T-helper 22 cell (primary cell): Measurements from ENCODE around the gene ESPNL.

ENCODE experiments used
- DNase-seq: peaks from one replicate; pipeline ENCODE4 v3.0.0-alpha.2; 2020; ENCODE audit warnings: low read depth

The ESPNL gene

DNA sequence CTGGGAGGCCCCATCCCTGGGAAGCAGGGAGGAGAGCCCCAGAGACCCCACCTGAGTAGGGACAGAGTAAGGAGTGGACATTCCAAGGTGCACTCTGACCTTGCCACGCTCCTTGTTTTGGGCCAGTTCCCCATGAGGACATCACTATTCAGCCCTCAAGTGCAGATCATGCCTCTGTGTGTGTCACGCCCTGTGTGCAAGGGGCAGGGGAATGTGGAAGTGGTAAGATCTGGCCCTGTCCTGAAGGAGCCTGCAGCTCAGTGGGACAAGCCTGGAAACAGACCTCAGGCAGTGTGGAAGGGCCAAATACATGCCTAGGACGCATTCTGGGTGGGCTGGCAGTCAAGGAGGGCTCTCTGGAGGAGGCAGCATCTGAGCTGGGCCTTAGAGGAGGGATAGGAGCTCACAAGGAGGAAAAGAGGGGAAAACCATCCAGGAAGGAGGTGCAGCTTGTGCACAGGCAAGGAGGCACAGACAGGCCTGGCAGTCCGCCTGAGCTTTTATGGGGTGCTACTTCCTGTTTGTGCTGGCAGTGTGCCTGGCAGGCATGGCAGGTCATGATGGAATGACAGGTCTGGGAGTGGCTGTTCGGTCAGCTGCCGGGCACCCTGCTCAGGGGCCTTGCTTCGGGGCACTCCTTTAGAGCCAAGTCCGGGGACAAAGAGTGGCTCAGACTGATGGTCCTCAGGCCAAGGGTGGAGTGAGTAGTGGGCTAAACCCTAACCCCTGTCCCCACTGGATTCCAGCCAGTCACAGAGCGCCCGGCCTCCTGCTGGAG lies 41.6 kb downstream of the ESPNL start:
- DNase-seq: no peak

GRCh38 chr2:238142382-238143205 lies 42.5 kb downstream of the ESPNL start:
- DNase-seq: no peak

GRCh38 chr2:238143239-238143951 lies 43.3 kb downstream of the ESPNL start:
- no peak for DNase-seq

DNA sequence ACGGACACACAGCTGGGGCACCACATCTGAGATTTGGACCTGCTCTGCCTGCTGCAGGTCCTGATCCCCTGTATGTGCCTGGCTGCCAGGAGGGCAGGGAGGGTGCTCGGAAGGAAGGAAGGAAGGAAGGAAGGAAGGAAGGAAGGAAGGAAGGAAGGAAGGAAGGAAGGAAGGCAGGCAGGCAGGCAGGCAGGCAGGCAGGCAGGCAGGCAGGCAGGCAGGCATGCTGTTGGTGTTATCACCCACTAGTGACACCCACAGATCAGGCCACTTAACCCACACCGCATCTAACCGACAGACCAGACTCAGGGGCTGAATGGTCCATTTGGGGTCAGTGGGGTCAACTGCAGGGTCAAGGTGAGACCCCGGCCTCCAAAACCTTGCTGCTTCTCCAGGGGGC lies 44.1 kb downstream of the ESPNL start:
- DNase-seq: no peak

GRCh38 chr2:238145046-238145445 lies 44.9 kb downstream of the ESPNL start:
- no peak for DNase-seq

- DNase-seq: no peak
These were observed 45.7 kb downstream of the ESPNL start for GRCh38 chr2:238145851-238146250.

GRCh38 chr2:238146884-238147544 lies 46.9 kb downstream of the ESPNL start:
- no peak for DNase-seq

- no peak for DNase-seq
These were observed 48.8 kb downstream of the ESPNL start for GRCh38 chr2:238148981-238149380.

DNA sequence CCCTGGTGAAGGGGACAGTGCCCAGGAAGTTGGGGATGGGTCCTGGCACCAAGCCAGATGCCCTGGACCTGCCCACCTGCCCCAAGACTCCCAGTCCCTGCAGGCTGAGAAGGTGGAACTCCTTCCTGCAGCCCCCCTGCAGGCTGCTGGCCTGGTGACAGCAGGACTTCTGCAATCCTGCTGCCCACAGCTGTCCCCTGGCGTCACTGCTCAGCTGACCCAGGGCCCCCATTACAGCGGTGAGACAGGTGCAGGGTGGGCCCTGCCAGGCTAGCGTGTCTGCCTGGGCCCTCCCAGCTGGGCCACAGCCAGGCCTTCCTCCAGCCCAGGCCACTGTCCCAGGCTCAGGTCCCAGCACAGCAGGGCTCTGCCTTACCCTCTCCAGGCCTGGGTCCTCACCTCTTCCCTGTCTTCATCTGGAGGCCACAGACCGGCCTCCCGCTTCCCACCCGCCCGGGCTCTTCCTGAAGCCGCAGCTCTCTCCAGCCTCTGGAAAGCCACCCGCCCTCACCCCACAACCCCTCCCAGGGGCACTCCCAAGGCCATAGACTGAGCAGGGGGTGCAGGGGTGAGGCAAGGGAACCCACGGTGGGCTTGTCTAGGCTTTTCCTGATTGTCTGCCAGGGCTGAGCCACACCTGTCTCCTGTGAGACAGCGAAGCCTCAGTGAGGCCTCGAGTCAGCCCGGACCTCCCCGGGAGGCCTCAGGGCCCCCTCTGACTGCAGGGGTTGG lies 49.9 kb downstream of the ESPNL start:
- DNase-seq: no peak

- no peak for DNase-seq
These were observed 50.5 kb downstream of the ESPNL start for GRCh38 chr2:238150686-238151085.

DNA sequence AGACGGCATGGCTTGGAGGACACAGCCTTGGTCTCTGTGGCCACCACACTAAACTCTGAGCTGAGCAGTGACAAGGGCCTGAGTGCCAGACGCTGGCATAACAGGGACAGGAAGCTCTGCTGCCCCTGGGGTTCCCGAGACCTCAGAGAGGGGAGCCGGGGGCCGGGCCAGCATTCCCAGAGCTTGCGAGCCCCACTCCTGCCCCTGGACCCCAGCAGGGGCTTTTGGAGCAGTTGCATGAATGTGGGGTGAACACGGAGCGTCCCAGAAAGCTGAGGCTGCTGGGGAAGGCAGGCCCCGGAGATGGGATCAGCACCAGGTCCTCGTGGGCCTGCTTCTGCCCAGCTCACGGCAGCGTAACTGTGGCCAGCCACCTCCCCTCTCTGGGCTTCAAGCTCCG lies 51.1 kb downstream of the ESPNL start:
- DNase-seq: no peak

DNA sequence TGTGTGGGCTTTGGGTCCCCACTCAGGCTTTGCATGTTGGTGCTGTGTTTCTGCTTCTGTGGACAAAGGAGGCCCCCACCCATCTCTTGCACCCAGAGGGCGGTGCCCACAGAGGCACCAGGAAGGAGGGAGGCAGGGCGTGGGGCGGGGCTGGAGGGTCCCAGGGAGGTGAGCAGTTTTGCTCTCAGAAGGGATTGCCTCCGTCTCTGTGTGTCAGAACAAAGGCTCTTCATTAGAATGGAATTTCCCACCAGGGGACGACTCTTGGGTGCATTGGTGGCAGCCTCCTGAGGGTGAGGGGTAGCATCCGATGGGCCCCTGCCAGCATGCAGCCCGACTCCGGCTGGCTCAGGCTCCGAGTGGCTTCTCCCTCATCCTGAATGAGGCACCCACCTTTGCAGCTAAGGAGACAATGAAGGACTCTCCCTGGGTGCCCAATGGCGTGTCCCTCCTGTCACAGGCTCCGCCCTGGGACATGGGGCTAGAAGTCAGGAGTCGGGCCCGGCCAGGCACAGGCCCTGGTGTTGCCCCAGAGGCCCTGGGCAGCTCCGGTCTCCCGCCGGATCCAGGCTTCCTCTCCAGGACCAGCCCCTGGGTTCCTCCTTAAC lies 51.6 kb downstream of the ESPNL start:
- DNase-seq: no peak

DNA sequence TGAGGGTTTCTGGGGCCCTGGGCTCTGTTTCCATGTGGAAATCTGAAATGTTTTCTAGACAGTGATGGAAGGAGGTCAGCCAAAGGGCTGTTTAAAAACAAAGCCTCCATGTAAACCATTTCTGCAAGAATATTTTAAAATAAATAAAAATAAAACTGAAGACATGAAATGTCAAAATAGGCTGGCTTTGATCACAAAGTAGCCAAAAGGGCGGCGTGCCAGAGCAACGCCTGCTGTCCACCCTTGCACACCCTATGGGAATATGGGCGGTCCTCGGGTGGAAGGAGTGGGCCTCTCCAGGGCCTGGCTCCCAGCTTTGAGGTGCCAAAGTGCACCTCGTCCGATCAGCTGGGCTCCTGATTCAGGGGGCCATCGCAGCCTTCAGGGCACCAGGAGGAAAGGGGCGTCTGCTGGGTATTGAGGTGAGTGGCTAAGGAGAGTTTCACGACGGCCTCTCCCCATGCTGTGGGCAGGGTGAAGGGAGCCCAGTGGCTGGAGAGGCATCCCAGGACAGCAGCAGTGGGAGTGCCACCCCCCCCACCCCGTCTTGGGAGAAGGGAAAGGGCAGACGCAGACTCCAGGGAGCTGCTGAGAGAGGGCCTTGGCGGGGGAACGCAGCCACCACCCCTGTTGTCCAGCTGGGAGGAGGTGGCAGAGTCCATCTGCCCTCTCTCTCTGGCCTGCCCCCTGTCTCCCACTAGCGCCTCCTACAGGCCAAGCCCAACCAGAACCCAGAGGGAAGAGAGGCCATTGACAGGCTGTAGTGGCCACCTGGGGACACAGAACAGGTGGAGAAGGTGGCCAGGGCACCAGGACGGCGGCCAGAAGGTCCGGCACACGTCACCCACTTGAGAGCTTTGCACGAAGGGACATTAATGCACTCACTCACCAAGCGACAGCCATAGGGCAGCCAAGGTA lies 52.9 kb downstream of the ESPNL start:
- no peak for DNase-seq

- no peak for DNase-seq
These were observed 54.4 kb downstream of the ESPNL start for GRCh38 chr2:238154570-238154969.

GRCh38 chr2:238155051-238155760 lies 55.1 kb downstream of the ESPNL start:
- no peak for DNase-seq

DNA sequence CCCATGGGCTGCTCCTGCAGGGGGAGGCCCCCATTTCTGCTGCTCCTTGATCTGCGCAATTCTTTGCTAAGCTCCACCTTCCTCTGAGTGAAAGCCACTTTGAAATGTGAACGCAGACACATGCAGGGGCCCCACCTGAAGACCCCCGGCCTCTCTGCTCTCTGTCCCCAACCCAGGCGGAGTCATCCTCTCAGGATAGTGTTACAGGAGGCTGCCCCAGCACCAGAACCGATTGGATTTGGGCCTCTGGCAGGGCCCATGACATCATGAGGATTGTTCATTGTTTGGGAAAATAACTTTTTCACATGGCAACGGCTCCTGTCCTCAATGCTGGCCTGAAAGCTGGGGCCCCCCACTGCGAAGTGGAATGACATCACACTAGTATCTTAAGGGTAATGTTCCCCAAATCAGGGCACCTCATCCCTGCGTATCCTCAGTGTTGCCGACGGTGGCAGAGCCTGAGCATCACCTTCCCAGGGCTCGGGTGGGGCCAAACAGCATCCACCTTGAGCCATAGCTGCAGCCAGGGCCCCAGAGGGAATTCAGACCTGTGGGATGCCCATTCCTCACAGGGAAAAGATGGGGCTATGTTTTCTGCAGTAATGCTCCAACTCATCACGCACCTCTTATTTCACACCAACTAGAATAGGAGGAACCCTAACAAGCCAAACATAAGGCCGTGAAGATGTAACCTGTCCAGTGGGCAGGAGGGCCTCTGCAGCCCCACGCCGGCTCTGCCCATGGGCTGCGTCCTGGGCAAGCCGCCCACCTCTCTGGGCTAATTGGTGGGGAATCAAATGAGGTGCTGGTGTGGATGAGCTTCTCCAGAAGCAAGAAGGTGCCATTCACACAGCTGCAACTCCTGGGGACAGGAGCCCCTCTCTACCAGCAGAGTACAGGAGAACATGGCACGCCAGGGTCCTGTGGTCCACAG lies 55.9 kb downstream of the ESPNL start:
- DNase-seq: no peak

DNA sequence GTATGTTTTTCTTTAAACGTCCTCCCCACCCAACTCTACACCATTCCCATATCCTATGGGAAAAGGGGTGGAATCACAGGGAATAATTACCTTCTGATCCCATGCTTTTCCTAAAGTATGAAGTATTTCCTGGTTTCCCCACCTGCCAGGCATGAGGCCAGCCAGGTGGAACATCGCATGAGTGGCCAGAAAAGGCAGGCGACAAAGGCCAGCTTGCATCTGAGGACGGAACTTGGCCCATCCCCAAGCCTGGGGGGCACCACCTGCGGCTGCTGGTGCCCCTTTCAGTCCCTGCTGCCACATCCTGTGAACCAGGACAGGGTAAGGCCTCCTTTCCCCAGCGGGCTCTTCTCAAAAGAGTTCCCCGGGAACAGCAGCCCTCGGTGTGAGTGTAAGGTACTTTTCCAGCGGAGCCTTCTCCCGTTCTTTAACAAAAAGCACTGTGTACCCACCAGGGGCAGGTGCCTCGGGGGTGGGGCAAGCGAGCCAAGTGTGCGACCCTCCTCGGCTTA lies 57.4 kb downstream of the ESPNL start:
- no peak for DNase-seq

DNA sequence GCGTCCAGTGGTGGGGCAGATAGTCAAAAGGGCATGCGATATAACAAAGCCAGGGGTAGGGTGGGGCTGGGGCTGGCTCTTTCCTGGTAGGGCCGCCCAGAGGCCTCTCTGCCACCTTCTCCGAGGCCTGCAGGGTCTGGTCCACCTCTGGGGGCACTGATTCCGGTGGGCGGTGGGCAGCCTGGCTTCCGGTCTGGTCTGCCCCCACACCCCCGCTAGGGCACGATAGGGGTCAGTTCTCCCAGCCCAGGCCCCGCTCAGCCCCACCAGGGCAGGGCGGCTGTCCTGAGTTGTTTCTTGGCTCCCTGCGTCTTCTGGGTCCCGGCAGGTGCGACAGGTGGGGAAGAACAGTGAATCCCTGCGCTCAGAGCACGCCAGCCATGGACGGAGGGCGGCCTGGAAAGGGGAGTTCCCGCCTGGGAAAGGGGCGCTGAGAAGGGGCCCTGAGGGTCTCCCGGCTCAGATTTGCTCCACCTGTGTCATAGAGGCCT lies 57.9 kb downstream of the ESPNL start:
- DNase-seq: no peak
